DMS 273 (cell line): Measurements from ENCODE around the gene KPTN.

Source experiments
- DNase-seq: peaks from one replicate; lab custom pipeline; 2025; ENCODE audit not compliant: unreplicated experiment; lab: John Stamatoyannopoulos, UW

The KPTN gene

DNA sequence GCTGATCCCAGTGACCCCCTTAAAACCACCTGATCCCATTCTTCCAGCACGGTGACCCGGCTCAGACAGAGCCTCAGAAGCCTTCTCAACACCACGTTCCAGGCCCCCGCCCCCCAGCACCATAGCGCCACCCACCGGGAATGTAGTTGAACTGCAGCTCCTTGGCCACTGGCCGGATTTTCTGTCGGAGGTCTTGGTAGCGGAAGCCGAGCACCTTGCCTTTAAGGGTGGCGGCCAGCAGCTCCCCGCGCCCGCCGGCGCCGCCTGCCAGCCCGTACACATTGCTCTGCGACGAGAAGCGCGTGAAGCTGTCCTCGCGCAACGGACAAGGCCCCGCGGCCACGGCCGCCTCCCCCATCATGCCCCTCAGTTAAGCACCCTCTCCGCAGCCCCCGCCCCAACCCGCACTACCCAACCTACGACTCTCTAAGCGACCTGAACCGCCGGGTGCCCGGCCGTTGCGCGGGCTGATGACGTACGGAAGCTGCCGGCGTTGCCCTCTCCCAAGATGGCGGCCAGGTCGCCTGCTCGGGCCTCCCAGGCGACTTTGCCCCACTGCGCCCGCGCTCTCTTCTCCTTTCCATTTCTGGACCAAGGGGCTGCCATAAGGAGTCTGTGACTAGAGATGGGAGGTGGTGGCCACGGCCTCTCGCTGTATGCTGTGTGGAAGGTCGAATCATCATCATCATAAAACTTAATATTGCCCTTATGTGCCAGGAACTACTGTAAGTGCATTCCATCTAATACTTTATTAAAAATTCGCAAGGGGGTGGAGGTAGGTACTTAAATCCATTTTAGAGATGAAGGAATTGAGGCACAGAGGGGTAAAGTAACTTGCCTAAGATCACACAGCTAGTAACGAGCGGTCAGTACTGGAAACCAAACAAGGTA lies at the start of gene KPTN:
Gene KPTN, minus strand, starts transcription at position 420 of the 891 bp plus-strand sequence. Its CDS starts 59 bp downstream, at position 361.
- DNase-seq = peak; percentile 97

DNA sequence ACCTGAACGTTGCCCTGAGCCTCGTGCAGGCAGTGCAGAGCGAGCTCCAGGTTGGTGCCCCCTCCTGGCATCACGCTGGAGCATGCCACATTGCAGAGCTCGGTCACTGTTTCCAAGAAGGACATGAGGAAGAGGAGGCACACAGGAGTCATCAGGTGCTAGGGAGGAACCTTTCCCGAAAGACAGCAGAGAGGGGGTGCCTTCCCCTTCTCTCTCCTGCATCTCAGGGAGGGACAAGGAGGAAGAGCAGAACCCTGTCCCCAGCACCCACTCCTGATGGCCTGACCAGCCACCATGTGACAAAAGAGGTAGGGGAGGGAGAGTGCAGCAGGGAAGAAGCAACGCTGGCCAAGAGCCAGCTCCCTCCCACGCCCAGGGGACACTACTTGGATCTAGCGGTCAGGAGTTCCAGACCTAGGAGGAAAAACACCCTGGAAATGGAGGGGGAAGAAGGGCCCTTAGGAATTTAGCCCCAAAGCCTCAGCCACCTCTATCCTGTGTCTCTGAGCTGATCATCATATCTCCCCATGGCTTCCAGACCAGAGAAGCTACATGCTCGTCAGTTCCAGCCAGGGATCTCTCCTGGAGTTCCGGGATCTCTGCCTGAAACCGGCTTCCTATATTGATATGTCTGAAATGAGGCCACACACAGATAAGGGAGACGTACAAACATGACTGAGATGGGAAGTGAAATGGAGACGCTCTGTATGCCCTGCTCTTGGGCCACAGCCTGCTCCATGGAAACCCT lies 47.8 kb upstream of the KPTN start:
- no peak for DNase-seq

DNA sequence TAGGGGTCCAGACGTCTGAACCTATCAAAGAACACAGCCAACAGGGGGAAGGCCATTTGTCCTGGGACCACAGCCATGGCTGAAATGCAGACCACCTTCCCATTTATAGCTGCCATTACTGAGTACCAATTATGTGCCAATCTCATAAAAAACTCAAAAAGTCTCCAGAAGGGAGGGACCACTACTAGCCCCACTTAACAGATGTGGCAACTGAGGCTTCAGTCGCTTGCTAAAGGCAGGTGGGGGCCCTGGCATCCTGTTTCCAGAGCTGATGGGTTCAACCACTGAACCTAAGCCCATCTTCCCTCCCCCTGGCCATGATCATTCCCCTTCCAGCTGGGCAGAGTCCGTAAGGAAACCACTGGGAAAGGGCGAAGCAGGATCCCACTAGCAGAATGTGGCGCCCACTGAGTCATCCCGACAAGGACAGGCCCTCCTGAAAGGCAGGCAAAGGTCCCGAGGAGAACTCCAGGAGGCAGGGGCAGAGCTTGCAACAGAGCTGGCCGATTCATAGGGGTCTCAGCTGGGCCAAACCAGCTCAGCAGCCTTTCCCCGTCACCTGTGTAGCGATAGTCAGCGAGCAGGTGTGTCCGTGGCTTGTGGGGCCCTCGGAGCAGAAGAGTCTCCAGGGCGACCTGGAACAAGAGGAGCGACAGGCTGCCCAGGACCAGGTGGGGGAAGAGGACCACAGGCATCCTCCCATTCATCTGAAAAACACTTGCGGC lies 45.2 kb upstream of the KPTN start:
- no peak for DNase-seq

DNA sequence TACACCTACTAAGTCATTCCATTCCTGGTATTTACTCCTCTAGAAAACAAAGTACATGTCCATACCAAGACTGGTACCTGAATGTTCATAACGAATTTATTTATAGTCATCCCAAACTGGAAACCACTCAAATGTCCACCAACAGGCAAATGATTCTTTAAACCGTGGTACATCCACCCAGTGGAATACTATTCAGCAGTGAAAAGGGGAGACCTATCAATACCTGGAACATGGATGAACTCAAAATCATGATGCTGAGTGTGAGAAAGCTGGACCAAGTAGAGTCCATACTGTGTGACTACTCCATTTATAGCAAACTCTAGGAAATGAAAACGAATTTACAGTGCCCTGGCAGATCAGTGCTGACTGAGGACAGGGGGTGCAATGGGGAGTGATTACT lies 42.8 kb upstream of the KPTN start:
- no peak for DNase-seq

DNA sequence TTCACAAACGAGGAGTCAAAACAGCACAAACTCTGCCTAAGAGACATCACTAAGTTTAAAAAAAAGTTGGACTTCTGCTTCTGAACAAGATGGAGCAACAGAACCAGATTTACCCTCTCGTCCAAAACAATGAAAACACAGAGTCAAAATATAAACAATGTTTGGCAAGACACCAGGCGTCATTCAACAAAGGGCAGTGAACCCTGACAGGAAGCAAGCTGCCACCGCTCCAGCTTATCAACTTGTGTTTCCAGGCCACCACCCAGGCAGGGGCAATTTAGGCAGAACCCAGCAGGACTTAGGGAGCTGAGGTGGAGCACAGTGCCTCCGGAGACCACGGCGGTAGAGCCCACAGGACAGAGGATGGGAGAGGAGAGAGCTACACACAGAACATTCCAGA lies 39.5 kb upstream of the KPTN start:
- peak; percentile 59 for DNase-seq

DNA sequence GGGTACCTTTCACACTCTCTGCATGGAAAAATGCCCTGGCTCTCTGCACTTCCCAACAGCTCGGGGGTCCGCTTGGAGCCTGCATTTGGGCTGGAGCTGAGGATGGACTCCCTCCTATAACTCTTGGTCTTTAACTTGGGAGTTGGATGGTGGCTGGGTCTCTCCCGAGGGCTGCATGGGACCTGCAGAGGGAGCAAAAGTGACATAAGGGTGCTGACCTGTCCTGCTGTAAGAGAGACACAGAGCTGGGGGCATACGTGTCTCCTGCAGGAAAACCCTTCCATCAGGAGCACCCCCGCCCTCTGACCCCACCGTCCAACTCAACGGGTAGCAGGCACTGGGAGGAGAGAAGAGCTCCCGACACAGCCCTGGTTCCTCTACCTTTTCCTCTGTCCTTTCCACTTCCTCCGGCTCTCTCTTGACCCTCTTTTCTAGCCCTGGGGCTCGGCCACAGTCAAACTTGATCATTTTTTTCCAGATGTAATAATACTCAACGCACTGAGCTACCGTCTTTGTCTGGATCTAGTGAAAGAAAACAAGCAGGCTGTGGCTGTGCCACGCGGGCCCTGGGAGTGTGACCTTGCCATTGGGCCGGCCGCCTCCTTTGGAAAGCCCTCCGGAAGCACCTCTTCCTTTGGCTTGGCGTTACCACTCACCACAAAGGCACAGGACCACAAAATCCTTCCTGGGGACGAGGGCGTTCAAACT lies 37.6 kb upstream of the KPTN start:
- DNase-seq = no peak

DNA sequence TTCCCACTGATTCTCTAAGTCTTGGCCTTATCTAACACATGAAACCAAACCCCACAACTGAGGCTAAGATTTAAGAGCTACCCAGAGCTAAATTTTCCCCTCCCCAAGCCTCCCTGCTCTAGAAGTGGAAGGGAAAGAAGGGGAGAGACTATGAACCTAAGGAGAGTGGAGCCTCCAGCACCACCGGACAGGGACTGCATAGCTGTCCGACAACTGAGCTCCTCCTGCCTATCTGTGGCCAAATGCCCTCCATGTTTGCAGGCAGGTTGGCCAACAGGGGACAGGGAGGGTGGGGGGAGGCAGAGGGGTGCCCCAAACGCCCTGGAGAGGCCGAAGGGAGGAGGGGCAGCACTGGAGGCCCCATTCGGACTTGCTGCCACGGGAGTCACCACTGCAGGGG lies 36.8 kb upstream of the KPTN start:
- DNase-seq = no peak

DNA sequence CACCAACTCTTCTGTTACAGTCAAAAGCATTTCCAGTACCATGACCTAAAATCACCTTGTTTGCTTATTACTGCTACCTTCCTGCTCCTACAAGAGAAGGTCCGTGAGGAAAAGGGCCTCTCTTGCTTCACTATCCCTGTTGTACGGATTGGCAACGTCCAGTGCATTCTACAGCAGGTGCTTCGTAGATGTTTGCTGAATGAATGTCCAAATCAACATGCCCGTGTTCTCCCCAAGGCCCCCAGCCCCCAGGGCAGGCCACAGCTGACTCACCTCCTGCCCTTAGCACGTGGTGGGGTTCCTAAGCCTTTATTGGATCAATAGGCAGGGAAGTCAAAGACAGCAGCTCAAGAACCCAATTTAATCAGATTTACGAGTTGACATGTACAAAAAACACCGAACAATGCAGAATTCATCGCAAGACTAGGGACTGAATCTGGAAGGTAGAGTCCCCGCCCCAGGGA lies 36.4 kb upstream of the KPTN start:
- no peak for DNase-seq

DNA sequence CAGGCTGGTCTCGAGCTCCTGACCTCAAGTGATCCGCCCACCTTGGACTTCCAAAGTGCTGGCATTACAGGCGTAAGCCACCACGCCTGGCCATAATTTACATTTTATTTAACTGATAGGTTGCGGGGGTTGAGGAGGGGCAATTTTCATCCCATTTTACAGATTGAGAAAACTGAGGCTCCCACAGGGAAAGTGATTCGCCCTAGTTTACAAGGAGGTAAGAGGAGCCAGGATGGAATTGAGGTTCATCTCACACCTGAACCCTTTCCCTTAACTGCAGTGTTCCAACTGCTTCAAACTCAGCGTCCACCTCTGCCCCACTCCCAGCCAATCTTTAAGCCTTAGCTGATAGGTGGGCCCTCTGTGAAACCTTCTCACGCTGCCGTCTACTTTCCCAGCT lies 34.8 kb upstream of the KPTN start:
- DNase-seq = no peak

DNA sequence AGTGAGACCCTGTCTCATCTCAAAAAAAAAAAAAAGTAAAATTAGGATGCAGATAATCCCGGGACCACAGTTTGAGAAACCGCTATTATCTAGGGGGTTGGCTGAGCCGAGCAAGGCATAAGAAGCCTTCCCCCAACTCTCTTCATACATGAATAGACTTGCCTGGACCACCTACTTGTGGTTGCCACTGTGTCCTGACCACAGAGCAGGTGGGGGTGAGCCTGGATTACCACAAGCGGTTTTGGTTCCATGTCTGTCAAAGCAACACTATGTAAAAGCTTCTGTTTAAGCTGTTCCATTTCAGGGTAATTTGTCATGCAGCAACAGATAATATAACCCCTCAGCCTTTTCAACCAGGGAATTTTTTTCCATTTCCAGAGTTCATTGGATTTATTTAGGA lies 34.1 kb upstream of the KPTN start:
- no peak for DNase-seq

DNA sequence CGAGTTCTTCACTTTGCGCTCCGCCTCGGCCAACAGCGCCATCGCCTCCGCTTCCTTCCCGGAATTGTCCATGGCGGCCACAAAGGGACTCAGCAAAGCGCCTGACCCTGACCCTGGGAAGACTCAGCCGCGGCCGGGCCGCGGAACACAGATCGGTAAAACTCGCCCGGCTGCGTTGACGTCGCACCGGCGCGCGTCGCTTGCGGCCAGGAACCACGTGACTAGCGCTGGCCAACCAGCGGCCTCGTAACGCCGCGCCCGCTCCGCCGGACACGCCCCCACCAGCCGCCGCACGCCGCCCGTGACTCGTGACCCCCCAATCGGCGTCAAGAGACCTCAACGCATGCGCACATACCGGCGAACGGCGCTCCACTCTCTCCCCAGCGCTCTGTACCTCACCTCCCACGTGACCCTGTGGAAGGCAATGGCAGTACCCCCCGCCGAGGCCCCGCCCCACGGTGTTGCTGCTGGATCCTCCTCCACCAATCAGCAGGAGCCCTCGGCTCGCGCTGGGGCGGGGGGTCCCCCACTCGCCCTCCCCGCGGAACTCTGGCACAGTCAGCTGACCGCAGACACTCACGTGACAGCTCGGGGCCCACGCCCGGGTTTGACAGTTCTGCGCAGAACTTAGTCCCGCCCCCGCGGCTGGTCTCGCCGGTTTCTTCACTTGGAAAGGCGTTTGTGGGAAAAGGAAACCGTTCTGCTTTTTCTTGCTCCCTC lies 31.0 kb upstream of the KPTN start, which contains the start of gene NAPA:
Gene NAPA, minus strand, starts transcription at position 195 of the 720 bp plus-strand sequence. Its CDS starts 123 bp downstream, at position 72.
- peak; percentile 100 for DNase-seq

DNA sequence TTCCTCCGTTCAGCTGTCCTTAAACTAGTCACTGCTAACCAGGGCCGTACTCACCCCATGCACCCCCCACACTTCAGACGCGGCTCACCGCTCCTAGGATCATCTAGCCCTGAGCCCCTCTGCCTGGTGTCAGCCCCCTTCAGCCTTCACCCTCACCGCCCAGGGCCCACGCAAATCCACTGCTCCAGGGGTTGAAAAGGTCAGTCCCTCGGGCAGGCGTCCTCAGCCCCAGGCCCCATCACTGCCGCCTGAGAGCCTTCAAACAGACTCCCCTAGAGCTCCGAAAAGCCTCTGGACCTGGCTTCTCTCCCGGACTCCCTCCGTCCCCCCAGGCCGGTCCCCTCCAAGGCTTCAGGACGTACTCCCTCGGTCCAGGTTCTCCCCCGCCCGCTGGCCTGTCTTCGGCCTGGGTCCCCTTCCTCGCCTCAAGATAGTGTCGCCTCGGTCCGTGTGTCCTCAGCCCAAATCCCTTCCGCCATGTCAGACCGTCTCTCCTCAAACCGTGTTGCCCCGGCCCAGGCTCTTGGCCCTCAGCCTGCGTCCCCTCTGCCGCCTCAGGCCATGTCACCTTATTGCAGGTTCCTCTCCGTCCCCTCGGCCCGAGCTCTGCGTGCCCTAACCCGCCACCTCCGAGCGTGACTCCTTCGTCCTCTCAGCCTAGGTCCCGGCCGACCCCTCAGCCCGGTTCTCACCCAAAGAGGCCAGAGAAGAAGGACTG lies 30.3 kb upstream of the KPTN start:
- DNase-seq = peak; percentile 52

DNA sequence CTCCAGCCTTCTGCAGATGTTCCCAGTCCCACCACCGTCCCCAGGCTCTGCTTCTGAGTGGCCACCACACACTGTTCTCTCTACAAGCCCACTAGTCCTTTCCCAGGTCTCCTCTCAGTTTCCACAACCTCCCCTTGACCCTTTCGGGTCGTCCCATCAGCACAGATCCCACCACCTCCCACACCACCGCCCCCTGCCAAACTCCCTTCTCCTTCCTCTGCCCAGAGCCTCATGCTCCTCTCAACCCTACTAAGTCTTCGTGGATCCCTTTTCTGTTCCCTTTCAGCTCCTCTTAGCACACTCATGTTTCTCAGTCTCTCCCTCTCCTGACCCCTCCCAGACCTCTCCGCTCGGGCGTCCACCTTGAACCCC lies 28.9 kb upstream of the KPTN start:
- DNase-seq = peak; percentile 56

DNA sequence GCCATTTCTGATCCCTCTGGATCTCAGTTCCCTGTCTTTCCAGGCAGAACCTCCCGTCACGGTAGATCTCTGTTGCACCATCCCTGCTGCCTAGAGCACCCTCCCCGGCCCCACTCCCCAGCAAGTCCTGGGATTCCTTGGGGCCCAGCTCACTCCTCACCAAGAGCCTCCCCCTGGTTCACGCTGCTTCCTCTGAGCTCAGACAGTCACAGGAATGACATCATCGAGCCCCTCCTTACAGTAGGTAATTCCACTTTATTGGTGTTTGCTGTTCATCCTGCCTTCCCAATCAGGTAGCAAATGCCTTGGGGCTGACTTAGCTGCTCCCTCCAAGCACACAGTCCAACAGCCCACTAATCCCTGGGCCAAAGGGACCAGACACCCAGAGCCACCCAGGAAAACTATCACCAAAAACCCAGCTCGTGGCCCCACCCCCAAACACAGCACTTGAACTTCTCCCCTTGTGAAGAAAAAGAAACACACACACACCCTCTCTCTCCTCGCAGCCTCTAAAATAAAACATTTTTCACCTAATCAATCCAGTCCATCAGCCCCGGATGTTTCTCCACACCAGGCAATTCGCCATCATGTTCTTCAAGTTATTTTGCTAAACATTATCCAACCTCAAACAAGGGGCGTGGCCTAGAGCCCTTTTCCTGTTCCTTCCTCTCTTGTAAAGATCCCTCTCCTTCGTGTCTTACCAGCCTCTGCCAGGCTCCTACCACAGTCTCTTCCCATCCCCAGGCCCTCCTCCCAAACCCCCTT lies 28.3 kb upstream of the KPTN start:
- peak; percentile 87 for DNase-seq

DNA sequence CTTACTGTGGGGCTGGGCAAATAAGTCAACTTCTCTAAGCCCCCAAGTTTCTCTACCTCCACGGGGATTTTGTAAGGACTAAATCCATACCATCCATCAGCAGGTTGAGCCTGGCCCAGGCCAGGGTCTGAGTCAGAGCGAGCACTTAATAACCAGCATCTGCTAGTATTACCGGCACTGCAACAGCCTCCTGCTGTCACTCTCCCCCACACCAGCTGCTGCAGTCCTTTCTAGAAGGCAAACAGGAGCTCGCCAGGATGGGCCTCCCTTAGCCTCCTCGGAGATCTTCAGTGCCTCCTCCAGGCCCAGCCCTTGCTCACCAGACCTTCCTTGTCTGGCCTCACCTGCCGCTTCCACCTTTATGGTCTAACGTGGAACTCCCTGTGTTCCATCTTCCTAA lies 27.7 kb upstream of the KPTN start:
- peak; percentile 98 for DNase-seq

DNA sequence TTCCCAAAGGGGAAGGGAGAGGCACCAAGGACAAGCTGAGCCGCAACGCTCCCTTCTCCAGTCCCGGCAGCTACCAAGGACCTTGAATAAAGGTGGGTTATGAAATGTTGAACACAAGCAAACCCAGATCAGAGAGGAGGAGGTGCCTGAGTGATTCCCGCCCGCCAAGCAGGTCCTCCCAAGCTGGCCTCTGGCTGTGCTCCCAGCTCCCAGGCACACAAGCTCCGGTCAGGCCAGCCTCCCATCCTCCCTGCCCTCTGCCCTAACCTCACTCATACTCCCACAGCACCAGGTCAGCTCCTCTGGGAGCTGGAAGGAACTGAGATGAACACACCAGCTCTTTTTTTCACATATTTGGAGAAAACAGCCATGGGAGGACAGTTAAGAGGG lies 27.1 kb upstream of the KPTN start:
- peak; percentile 80 for DNase-seq

DNA sequence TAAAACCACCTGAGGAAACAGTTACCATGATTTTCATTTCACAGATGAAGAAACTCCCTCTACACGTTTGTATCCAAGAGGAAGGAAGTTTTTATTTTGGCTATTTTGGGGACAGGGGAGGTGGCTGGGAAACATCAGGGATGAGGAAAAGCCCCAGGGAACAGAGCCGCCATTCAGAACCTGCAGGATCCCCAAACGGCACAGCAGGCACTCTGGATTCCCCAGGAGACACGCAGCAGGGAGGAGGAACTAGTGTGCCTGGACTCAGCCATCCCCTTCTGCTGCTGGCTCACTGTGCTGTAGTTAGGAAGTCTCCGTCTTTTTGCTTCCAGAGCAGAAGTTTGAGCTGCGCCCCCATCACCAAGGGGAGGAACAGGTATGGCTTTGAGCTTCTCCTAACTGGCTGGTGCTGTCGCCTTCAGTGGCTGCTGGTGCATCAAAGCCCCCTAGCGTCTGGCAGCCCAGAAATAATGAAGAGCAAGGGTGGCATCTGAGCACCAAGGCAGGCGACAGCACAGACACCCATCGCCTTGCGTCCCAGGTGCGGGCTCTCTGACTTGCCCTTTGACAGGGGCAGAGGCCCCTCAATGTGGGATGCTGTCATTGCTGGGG lies 26.6 kb upstream of the KPTN start:
- DNase-seq = peak; percentile 69

DNA sequence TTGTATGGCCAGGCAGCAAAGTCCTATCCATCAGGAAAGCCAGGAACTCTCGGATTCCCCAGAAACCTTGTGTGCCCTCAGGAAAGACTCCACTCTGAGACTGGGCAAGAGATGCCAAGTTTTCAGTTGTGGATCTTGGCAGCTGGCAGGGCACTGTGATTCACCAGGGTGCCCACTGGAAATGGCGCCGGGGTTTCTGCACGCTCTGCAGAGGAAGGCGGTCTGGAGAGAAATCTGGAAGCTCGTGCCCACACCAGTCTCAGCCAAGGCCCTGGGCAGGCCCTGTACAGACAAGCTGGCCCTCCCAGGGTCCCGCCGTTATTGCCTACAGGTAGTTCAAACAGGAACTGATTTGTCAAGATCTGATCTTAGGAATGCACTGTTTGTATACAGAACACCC lies 26.0 kb upstream of the KPTN start:
- peak; percentile 73 for DNase-seq
